GM10248 (cell line): ENCODE data around the gene GJB5.

Source experiments
- CTCF ChIA-PET: fragments of 300-600 bp; sonication (Branson Sonifier 250); formaldehyde crosslinking; extraction: SDS; loops from one replicate; lab custom pipeline; 2021; ENCODE audit warnings: antibody characterized with exemption; lab: Yijun Ruan, JAX
- POLR2A ChIA-PET: fragments of 350-650 bp; sonication (Branson Sonifier 250); formaldehyde crosslinking; extraction: SDS; loops from one replicate; lab custom pipeline; 2020; ENCODE audit warnings: antibody characterized with exemption; lab: Yijun Ruan, JAX
- DNase-seq: peaks from one replicate; pipeline ENCODE4 v3.0.0; 2012; ENCODE audit errors: extremely low spot score
- TF ChIP-seq, protein P1 (sequence below): IDR thresholded peaks from 2 replicates; pipeline ENCODE4 v1.5.1; 2012; ENCODE audit warnings: mild to moderate bottlenecking, low read depth; ENCODE audit errors: extremely low read depth, missing control alignments, control extremely low read depth

Gene GJB5

GRCh38 chr1:34776911-34777310 lies 22.1 kb downstream of the GJB5 start:
- CTCF ChIA-PET = interaction anchor here (1.5 to 2.0 kb wide), 2 partner anchors 10 to 34 kb away, joined by 4 to 8 read pairs; no protein-coding TSS in a partner anchor
- TF ChIP-seq, protein P1, sequence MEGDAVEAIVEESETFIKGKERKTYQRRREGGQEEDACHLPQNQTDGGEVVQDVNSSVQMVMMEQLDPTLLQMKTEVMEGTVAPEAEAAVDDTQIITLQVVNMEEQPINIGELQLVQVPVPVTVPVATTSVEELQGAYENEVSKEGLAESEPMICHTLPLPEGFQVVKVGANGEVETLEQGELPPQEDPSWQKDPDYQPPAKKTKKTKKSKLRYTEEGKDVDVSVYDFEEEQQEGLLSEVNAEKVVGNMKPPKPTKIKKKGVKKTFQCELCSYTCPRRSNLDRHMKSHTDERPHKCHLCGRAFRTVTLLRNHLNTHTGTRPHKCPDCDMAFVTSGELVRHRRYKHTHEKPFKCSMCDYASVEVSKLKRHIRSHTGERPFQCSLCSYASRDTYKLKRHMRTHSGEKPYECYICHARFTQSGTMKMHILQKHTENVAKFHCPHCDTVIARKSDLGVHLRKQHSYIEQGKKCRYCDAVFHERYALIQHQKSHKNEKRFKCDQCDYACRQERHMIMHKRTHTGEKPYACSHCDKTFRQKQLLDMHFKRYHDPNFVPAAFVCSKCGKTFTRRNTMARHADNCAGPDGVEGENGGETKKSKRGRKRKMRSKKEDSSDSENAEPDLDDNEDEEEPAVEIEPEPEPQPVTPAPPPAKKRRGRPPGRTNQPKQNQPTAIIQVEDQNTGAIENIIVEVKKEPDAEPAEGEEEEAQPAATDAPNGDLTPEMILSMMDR = no peak
- no peak for DNase-seq
- POLR2A ChIA-PET = interaction anchor here (0.6 kb wide), 1 partner anchor 1639 kb away, joined by 4 read pairs; no protein-coding TSS in a partner anchor

DNA sequence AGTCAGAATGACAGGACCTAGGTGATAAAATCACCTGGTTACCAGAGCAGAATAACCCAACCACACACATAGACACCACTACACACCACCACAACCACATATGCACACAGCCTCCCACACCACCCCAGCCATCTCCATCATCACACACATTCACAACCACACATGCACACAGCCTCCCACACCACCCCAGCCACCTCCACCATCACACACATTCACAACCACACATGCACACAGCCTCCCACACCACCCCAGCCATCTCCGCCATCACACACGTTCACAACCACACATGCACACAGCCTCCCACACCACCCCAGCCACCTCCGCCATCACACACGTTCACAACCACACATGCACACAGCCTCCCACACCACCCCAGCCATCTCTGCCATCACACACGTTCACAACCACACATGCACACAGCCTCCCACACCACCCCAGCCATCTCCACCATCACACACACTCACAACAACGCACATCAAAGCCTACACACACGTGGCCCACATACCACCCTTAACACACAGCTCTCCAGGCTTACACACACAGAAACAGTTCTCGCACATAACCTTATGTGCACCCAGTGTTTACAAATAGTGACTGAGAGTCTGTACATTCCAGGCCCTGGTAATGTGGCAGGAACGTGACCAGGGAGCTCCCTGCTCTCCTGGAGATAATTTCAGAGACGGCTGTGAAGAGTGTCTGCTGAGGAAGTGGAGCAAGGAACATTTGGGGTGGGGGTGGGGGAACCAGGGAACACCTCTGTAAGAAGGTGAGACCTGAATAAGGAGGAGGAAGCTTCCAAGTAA lies 22.9 kb downstream of the GJB5 start:
- TF ChIP-seq, protein P1 = no peak
- POLR2A ChIA-PET = interaction anchor here (0.6 kb wide), 1 partner anchor 1638 kb away, joined by 4 read pairs; no protein-coding TSS in a partner anchor
- CTCF ChIA-PET = interaction anchor here (2.0 kb wide), 1 partner anchor 9 kb away, joined by 8 read pairs; no protein-coding TSS in a partner anchor

GRCh38 chr1:34778381-34778780 lies 23.5 kb downstream of the GJB5 start:
- DNase-seq = no peak
- CTCF ChIA-PET = no interaction called here
- POLR2A ChIA-PET = interaction anchor here (0.6 kb wide), 1 partner anchor 404 kb away, joined by 3 read pairs; no protein-coding TSS in a partner anchor
- TF ChIP-seq, protein P1 = no peak

More for the DNA sequence above, 22.9 kb downstream of the GJB5 start:
- no peak for DNase-seq

DNA sequence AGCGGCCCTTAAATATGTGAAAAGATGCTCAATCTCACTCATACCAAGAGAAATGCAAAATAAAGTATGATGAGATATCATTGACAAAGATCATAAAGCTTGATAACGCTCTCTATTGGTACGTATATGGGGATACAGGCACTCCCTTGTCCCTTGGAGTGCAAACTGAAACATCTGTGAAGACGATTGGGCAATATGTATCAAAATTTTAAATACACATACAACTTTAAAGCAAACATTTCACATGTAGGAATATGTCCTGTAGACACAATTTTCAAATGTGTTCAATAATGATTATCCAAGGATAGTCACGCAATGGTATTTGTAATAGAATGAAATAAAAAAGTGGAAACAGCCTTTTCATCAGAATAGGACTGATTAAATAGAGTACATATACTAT lies 24.2 kb downstream of the GJB5 start:
- ChIA-PET CTCF (no interaction called here), POLR2A (interaction anchor here (0.6 kb wide), 1 partner anchor 404 kb away, joined by 3 read pairs; no protein-coding TSS in a partner anchor)
- DNase-seq = no peak
- TF ChIP-seq, protein P1 = no peak

DNA sequence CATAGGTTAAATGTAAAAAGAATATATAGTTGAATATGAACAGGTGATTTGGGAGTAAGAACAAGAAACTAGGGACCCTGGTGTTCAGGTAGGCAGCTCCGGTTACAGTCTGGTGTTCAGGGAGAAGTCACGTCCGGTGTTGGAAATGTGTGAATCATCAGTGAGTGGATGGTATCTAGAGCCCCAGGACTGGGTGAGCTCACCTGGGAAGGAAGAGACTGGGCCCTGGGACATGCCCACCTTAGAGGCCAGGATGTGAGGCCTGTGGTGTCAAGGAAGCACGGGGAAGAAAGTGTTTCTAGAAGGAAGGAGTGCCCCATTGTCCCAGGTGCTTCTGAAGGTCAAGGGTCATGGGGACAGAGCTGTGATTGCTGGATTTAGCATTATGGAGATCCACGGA lies 24.7 kb downstream of the GJB5 start:
- POLR2A ChIA-PET = no interaction called here
- CTCF ChIA-PET = no interaction called here

GRCh38 chr1:34779962-34780361 lies 25.1 kb downstream of the GJB5 start:
- ChIA-PET CTCF (no interaction called here), POLR2A (no interaction called here)
- DNase-seq = no peak
- TF ChIP-seq, protein P1 = no peak

More for the DNA sequence above, 24.7 kb downstream of the GJB5 start:
- TF ChIP-seq, protein P1 = no peak
- no peak for DNase-seq
